Measurements from ENCODE around the gene AKR1D1. TPM values are rescaled to one million over a fixed set of nuclear protein-coding genes. Genes with fewer than 3 reads are reported as not detected.

Gene AKR1D1
- total RNA-seq, 1 experiment from 2014 or later: not detected

- CTCF ChIA-PET: no interaction called here
- H4K20me1 ChIP-seq (ENCODE audit: insufficient read depth): no peaks in the 10 kb centered on the region
- intact Hi-C loops (cut with micrococcal nuclease; ENCODE audit: unreplicated experiment): no loop called here
- H2AFZ ChIP-seq: no peak overlapping the region
- no peak overlapping the region for H3K4me3 ChIP-seq
- H3K9me3 ChIP-seq (ENCODE audit: insufficient read depth, low read depth): 0 out of 2 replicates have a peak, but pooled peaks cover 4% of the 10 kb centered on the region
- BruUV-seq (replicated peaks): no TSS peak
- POLR2A ChIA-PET (ENCODE audit: unreplicated experiment): no interaction called here
- H3K36me3 ChIP-seq (ENCODE audit: low read depth): no peaks in the 10 kb centered on the region
- H3K27ac ChIP-seq: no peak overlapping the region
- peaks cover 7% of the 10 kb centered on the region; the same call in 1 of the 2 replicates for H3F3A ChIP-seq (ENCODE audit: insufficient read depth, low read depth)
- DNase-seq: no peak
- no peak overlapping the region for H3K4me2 ChIP-seq
- TF ChIP-seq CTCF (conservative IDR thresholded peaks at IDR 0.05): no peak
- TF ChIP-seq EZH2 (IDR thresholded peaks at IDR 0.05; ENCODE audit: low read depth): no peak
- peaks cover 16% of the 10 kb centered on the region for H3K4me1 ChIP-seq (replicated peaks; ENCODE audit: insufficient read depth)
- H3K9me2 ChIP-seq (ENCODE audit: insufficient read depth): no peaks in the 10 kb centered on the region
- H3K27me3 ChIP-seq (ENCODE audit: insufficient read depth, low read depth): no peaks in the 10 kb centered on the region
- no peaks in the 10 kb centered on the region for H3K79me2 ChIP-seq (ENCODE audit: low read depth)
Measured at GRCh38 chr7:138081868-138082267, 5.6 kb downstream of the AKR1D1 start.

- Histone ChIP-seq H3K9me3 (ENCODE audit: insufficient read depth, low read depth) (no peaks in the 10 kb centered on the region), H2AFZ (no peak overlapping the region), H3K4me2 (no peak overlapping the region), H3K79me2 (ENCODE audit: low read depth) (no peaks in the 10 kb centered on the region), H3K4me3 (no peak overlapping the region), H3K27me3 (ENCODE audit: insufficient read depth, low read depth) (no peaks in the 10 kb centered on the region), H4K20me1 (ENCODE audit: insufficient read depth) (no peaks in the 10 kb centered on the region), H3K27ac (no peak overlapping the region), H3K9me2 (ENCODE audit: insufficient read depth) (no peaks in the 10 kb centered on the region), H3F3A (ENCODE audit: insufficient read depth, low read depth) (peaks cover 3% of the 10 kb centered on the region; the same call in 1 of the 2 replicates), H3K4me1 (replicated peaks; ENCODE audit: insufficient read depth) (peaks cover 6% of the 10 kb centered on the region; the same call in 1 of the 2 replicates), H3K36me3 (ENCODE audit: low read depth) (no peaks in the 10 kb centered on the region)
- BruUV-seq (replicated peaks): no TSS peak
- TF ChIP-seq CTCF (conservative IDR thresholded peaks at IDR 0.05) (no peak), EZH2 (IDR thresholded peaks at IDR 0.05; ENCODE audit: low read depth) (no peak)
- POLR2A ChIA-PET (ENCODE audit: unreplicated experiment): no interaction called here
- intact Hi-C loops (cut with micrococcal nuclease; ENCODE audit: unreplicated experiment): no loop called here
- DNase-seq: no peak
- CTCF ChIA-PET: interaction anchor here (0.5 kb wide), 1 partner anchor 656 kb away, joined by 6 read pairs; no protein-coding TSS in a partner anchor
Measured at GRCh38 chr7:138083859-138084258, 7.6 kb downstream of the AKR1D1 start.

DNA sequence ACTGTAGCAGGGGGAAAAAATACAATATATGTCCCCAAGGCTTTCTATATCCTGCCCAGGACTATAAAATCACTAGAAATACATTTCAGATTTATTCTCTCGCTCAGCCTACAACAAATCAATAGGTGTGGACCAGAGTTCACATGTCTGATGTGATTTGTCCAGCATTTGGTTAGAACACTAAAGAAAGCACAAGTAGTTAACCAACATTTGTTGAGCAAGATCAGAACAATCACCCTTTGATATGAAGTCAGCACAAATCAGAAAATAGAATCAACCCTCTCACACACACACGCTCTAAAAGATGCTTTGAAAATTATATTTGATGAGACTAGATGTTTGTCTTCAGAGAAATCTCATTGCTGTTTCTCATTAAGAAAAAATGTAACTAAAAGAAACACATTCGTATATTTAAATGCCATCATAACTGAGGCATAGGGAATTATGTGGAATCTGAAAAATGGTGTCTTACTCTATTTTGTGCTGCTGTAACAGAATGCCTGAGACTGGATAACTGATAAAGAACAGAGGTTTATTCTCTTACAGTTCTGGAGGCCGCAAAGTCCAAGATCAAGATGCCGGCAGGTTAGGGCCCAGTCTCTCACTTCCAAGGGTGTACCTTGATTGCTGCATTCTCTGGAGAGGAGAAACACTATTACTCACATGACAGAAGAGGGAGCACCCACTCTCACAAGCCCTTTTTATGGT lies 10.5 kb downstream of the AKR1D1 start:
- intact Hi-C loops (cut with micrococcal nuclease; ENCODE audit: unreplicated experiment): no loop called here
- no peaks in the 10 kb centered on the region for H3K9me3 ChIP-seq (ENCODE audit: insufficient read depth, low read depth)
- H2AFZ ChIP-seq: no peak overlapping the region
- no peaks in the 10 kb centered on the region for H4K20me1 ChIP-seq (ENCODE audit: insufficient read depth)
- BruUV-seq (replicated peaks): no TSS peak
- H3K27ac ChIP-seq: no peak overlapping the region
- H3K27me3 ChIP-seq (ENCODE audit: insufficient read depth, low read depth): no peaks in the 10 kb centered on the region
- ChIA-PET POLR2A (ENCODE audit: unreplicated experiment) (no interaction called here), CTCF (no interaction called here)
- no peak overlapping the region for H3K4me2 ChIP-seq
- peaks cover 22% of the 10 kb centered on the region for H3F3A ChIP-seq (ENCODE audit: insufficient read depth, low read depth)
- H3K9me2 ChIP-seq (ENCODE audit: insufficient read depth): no peaks in the 10 kb centered on the region
- H3K79me2 ChIP-seq (ENCODE audit: low read depth): no peaks in the 10 kb centered on the region
- TF ChIP-seq EZH2 (IDR thresholded peaks at IDR 0.05; ENCODE audit: low read depth) (no peak), CTCF (conservative IDR thresholded peaks at IDR 0.05) (no peak)
- no peak for DNase-seq
- no peaks in the 10 kb centered on the region for H3K36me3 ChIP-seq (ENCODE audit: low read depth)
- H3K4me1 ChIP-seq (replicated peaks; ENCODE audit: insufficient read depth): peaks cover 30% of the 10 kb centered on the region
- no peak overlapping the region for H3K4me3 ChIP-seq

Data from PC-9 (cell line).